ACHN (cell line): ENCODE data around the gene USP12.
"Not testable (repeated sequence)": the region's sequence is repeated elsewhere in the genome, so short reads cannot be mapped to it uniquely, and the experiment has no call there.

Source experiments
- DNase-seq: peaks from one replicate; pipeline ENCODE4 v3.0.0-alpha.2; 2015
- in situ Hi-C: cut with HindIII; loops from 2 replicates; pipeline ENCODE4 v1.10.0; 2017; ENCODE audit warnings: low sequenced_read_pairs, low pct_ligation_motif_present, low pct_unique_long_range_greater_than_20kb

Gene USP12

GRCh38 chr13:27171244-27171826 lies at the start of gene USP12:
Gene USP12 (minus strand): TSS chr13:27171811. CDS start chr13:27171639, 172 bp downstream.
- in situ Hi-C loops: no loop called here
- peak; percentile 34 for DNase-seq

- in situ Hi-C loops: no loop called here
- DNase-seq: no peak
Observed at GRCh38 chr13:27219611-27220010, 48.0 kb upstream of the USP12 start.

GRCh38 chr13:27218861-27219260 lies 47.2 kb upstream of the USP12 start:
- in situ Hi-C loops, DNase-seq: not testable (repeated sequence)

- in situ Hi-C loops, DNase-seq: not testable (repeated sequence)
Observed at GRCh38 chr13:27217791-27218190, 46.2 kb upstream of the USP12 start.

- DNase-seq, in situ Hi-C loops: not testable (repeated sequence)
Observed at GRCh38 chr13:27213386-27213785, 41.8 kb upstream of the USP12 start.

GRCh38 chr13:27211771-27212364 lies 40.3 kb upstream of the USP12 start:
- in situ Hi-C loops: no loop called here
- peak; percentile 29 for DNase-seq

GRCh38 chr13:27211271-27211670 lies 39.7 kb upstream of the USP12 start:
- no peak for DNase-seq
- in situ Hi-C loops: no loop called here

- no peak for DNase-seq
- in situ Hi-C loops: no loop called here
Observed at GRCh38 chr13:27208514-27208913, 36.9 kb upstream of the USP12 start.

GRCh38 chr13:27203854-27204253 lies 32.2 kb upstream of the USP12 start:
- in situ Hi-C loops: no loop called here
- DNase-seq: peak; percentile 45

- DNase-seq: no peak
- in situ Hi-C loops: no loop called here
Observed at GRCh38 chr13:27203186-27203585, 31.6 kb upstream of the USP12 start.

GRCh38 chr13:27201661-27202060 lies 30.1 kb upstream of the USP12 start:
- in situ Hi-C loops: no loop called here

GRCh38 chr13:27200413-27201070 lies 28.9 kb upstream of the USP12 start:
- no peak for DNase-seq
- in situ Hi-C loops: no loop called here

More at GRCh38 chr13:27201661-27202060, 30.1 kb upstream of the USP12 start:
- no peak for DNase-seq

- no peak for DNase-seq
Observed at GRCh38 chr13:27199696-27200095, 28.1 kb upstream of the USP12 start.

GRCh38 chr13:27199211-27199610 lies 27.6 kb upstream of the USP12 start:
- in situ Hi-C loops: no loop called here

More at GRCh38 chr13:27199696-27200095, 28.1 kb upstream of the USP12 start:
- in situ Hi-C loops: no loop called here

GRCh38 chr13:27194895-27195764 lies 23.5 kb upstream of the USP12 start:
- in situ Hi-C loops: no loop called here
- DNase-seq: peak; percentile 90

More at GRCh38 chr13:27199211-27199610, 27.6 kb upstream of the USP12 start:
- DNase-seq: no peak

- in situ Hi-C loops: no loop called here
- DNase-seq: no peak
Observed at GRCh38 chr13:27194209-27194608, 22.6 kb upstream of the USP12 start.

GRCh38 chr13:27193496-27193895 lies 21.9 kb upstream of the USP12 start:
- in situ Hi-C loops: no loop called here
- no peak for DNase-seq

GRCh38 chr13:27192973-27193372 lies 21.4 kb upstream of the USP12 start:
- in situ Hi-C loops: no loop called here
- DNase-seq: no peak

- in situ Hi-C loops, DNase-seq: not testable (repeated sequence)
Observed at GRCh38 chr13:27192367-27192766, 20.8 kb upstream of the USP12 start.
